HG02852 (cell line): Measurements from ENCODE around the gene MEGF6.
"Not testable (repeated sequence)": the region's sequence is repeated elsewhere in the genome, so short reads cannot be mapped to it uniquely, and the experiment has no call there.

Source experiments
- ATAC-seq: cut with Tn5 transposase; IDR thresholded peaks from one replicate; pipeline ENCODE4 v1.9.1; 2021; ENCODE audit warnings: mild to moderate bottlenecking, moderate library complexity; ENCODE audit not compliant: unreplicated experiment

The MEGF6 gene

DNA sequence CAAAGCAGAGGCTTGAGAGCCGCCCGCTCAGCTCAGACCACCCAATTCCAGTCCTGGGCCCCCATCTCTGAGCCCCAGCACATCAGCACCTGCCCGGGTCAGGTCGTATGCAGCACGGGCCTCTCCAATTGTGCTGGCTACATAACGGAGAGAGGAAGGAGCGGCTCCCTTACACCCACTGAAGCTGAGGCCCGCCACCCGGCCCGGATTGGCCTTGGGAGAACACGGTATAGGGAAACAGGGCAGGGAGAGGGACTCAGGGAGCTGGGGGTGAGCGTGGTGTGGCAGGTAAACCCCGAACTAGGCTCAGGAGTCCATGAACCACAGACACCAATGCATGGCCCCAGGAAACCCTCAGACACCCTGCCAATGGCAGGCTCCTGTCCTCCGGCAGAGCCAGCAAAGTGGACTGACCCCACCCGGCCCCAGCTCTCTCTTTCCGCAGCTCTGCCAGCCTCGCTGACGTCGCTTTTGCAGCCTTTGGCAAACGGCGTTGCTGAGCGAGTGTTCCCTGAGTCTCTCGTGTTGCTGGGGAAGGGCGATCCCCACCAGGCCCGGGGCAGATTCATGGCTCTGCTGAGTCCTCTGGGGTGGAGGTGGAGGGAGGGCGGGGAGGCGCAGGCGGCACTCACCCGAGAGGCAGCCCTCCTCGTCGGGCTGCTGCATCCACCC, 16.5 kb downstream of the MEGF6 start:
- ATAC-seq = no peak

DNA sequence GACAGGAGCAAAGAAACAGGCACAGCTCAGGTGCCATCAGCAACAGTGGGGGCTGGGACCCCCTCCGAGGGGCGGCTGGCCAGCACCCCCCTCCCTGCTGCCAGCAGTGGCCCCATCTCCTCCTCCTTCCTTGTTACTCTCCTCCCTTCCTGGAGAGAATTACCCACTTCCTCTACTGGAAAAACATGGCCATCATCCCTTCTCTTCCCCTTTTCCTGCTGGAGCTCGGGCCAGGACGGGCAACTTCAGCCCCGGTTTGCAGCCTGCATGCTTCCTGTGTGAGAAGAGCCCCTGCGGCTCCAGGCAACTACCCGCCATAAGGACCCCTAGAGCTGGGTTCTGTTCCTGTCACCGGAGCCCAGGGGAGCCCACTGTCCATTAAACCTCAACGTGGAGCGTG, 17.6 kb downstream of the MEGF6 start:
- no peak for ATAC-seq

DNA sequence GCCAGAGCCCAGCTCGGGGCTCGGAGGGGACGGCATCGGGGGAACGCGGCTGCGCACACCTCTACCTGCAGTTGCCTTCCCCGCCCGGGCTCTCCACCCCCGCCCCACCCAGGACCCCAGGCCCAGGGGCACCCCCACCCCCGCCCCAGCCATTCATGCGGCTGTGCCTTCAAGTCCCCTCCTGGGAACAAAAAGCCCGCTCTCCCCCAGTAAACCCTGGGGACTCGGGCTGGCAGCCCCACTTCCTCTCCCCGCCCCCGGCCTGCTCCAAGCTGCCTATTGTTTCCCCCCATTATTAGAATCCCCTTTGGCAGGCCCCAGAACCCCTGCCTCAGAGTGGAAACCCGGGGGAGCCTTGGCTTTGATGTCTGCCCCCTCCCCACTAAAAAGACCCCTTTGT, 18.0 kb downstream of the MEGF6 start:
- ATAC-seq = no peak

DNA sequence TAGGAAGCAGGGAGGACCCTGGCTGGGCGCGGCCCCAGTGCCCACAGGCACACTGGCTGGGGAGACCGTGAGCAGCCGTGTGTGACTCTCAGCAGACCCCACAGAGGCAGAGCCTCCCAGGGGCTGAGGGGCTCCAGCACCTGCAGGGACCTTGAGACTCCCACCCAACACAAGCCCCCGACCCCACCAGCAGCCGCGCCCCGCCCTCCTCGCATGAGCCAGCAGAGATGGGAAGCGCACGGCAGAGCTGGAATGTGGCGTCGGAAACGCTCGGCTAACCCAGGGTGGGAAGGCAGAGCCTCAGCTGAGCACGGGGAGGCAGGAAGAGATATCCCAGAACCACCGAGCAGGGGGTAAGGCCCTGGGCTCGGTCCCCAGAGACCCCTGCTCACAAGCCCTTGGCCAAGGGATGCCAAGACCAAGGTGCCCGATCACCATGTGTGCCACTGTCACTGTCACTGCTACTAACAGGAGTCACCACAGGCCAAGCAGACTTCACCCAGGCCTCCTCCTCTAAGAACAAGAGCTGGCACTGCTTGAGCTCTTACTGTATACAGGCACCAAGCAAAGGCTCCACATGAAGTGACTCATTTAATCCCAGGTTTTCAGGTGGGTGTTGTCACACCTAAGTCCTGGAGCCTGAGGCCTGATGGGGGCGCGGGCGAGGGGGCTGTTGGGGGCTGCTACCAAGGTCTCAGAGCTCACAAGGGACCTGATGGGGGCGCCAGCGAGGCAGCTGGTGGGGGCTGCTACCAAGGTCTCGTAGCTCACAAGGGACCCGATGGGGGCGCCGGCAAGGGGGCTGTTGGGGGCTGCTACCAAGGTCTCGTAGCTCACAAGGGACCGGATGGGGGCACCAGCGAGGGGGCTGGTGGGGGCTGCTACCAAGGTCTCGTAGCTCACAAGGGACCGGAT, 20.1 kb downstream of the MEGF6 start:
- ATAC-seq = no peak

DNA sequence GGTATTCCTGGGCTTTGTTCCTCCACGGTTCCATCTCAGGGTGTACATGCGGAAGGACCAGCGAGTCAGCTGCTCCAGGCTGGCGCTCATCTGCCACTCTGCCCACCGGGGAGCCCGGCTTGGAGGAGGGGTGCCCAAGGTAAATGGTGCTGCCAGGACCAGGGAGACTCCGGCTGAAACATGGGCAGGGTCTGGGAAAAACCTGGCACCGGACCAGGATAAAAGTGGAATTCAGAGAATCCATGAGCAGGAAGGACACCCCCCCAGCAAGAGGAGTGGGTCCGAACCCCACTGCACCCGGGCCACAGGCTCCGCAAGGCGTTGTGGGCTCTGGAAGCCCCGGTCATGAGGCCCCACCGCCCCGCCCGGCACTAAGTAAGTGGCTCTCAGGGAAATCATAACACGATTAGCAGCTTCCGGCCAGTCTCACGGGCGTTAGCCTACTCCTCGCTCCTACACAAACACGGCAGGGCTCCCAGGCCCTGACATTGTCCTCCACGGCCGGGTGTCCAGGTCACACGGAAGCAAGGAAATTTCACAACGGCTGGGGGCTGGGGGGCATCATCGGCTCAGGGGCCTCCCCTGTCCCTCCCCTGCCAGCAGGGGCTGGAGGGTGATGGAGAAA, 21.1 kb downstream of the MEGF6 start:
- no peak for ATAC-seq

DNA sequence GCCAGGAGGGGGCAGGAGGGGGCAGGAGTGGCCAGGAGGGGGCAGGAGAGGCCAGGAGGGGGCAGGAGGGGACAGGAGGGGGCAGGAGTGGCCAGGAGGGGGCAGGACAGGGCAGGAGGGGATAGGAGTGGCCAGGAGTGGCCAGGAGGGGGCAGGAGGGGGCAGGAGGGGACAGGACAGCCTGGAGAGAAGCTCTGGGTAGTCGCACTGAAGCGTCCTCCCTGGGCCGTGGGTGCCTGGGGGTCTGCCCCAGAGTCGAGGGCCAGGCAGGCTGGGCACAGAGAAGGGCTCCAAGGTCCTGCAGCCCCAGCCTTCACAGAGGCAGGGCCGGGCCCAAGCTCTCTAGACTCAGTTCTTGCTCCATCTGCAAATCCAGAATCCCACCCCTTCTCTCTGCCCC, 22.9 kb downstream of the MEGF6 start:
- ATAC-seq = no peak

DNA sequence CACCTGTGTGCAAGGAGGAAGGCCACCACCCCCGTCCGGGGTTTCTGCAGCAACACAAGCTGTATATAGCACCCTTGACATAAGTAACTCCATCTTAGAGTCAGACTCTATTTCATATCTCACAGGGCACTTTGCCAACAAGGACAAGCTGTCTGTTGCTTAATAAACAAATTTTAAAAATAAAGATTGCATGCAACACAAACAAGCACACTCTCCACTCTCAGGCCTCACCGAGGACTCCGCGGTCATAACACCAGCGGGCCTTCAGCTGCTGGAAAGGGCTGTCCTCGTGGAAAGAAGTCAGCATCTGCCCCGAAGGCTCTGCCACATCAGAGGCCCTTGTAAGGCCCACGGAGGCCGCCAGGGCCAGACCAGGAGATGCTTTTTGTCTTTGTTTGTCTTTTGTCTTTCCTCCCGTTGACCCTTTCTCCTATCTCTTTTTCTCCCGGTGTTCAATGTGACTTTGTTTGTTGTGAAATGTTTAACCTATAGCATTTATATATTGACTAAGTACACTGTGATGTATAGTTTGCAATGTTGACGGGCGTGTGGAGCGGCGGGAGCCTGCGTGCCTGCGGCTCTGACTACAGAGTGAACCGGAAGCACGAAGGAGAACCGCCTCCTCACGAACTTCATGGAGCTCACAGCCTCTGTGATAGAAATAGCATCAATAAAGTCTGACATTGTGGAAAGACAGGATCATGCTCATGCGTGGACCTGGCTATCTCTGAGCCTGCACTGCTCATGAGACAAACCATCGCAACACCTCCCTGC, 24.1 kb downstream of the MEGF6 start:
- no peak for ATAC-seq

DNA sequence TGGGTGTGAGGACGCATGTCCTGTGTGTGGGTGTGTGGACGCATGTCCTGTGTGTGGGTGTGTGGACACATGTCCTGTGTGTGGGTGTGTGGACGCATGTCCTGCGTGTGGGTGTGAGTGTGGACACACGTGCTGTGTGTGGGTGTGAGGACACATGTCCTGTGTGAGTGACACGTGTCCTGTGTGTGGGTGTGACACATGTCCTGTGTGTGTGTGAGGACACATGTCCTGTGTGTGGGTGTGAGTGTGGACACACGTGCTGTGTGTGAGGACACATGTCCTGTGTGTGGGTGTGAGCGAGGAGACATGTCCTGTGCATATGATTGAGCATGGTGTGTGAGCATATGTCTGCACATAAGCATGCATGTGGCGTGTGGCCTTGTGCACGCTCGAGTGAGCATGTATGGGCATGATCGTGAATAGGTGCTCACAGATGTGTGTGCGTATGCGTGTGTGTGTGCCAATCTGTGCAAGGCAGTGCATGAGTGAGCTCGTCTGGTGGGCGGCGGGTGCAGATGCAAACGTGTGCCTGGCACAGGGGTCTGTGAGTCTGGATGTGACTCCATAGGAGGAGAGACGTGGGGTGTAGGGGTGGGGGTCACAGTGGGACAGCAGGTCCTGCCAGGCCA, 25.3 kb downstream of the MEGF6 start:
- ATAC-seq = no peak

DNA sequence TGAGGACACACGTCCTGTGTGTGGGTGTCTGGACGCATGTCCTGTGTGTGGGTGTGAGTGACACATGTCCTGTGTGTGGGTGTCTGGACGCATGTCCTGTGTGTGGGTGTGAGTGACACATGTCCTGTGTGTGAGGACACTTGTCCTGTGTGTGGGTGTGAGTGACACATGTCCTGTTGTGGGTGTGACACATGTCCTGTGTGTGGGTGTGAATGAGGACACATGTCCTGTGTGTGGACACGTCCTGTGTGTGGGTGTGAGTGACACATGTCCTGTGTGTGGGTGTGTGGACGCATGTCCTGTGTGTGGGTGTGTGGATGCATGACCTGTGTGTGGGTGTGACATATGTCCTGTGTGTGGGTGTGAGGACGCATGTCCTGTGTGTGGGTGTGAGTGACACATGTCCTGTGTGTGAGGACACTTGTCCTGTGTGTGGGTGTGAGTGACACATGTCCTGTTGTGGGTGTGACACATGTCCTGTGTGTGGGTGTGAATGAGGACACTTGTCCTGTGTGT, 25.9 kb downstream of the MEGF6 start:
- ATAC-seq = not testable (repeated sequence)

DNA sequence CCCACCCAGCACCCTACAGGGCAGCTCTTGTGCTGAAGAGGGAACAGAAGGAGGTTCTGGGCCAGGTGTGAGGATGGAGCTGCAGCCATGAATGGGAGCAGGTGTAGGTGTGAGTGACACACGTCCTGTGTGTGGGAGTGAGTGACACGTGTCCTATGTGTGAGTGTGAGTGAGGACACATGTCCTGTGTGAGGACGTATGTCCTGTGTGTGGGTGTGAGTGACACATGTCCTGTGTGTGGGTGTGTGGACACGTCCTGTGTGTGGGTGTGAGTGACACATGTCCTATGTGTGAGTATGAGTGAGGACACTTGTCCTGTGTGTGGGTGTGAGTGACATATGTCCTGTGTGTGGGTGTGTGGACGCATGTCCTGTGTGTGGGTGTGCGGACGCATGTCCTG, 26.4 kb downstream of the MEGF6 start:
- ATAC-seq = no peak

DNA sequence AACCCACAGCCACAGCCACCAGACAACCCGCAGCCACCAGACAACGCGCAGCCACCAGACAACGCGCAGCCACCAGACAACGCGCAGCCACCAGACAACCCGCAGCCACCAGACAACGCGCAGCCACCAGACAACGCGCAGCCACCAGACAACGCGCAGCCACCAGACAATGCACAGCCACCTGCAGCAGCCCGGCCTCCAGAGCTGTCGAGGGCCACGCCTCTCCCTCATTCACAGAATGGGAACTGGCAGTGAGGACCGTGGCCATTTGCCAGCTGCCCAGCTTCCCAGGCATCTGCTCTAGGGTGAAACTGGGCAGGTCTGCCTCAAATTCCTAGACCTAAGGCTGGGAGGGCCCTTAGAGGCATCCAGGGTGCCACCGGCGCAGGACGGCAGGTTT, 27.6 kb downstream of the MEGF6 start:
- not testable (repeated sequence) for ATAC-seq

DNA sequence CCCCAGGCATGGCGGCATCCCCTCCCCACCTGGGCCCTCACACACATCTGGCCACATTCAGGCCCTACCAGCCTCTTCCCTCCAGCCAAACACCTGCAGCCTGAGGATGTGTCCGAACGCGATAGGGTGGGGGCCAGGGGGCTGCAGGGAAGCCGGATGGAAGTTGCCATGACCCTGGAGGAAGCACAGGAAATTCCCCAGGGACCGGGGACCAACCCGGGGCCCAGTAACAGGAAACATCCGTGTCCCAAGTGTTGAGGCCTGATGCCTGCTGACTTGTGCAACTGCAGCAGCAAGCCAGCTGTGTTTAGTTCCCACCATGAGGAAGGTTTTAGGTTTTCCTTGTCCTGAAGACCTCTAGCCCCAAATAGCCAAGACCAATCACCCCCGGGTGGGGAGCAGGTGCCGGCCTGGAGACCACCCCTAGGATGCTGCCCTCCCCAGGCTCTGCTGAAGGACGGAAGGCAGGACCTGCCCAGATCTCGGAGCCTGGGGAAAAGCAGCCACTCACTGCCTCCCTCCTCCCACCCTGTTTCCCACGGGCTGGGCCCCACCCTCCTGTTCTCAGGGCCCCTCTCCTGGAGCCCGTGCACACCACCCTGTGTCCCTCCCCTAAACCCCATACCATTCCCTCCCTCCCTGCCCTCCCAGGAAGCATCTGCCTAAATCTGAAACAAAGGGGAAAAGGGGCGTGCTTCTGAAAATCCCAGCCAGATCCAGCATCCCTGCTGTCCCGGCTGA, 29.8 kb downstream of the MEGF6 start:
- ATAC-seq = no peak

DNA sequence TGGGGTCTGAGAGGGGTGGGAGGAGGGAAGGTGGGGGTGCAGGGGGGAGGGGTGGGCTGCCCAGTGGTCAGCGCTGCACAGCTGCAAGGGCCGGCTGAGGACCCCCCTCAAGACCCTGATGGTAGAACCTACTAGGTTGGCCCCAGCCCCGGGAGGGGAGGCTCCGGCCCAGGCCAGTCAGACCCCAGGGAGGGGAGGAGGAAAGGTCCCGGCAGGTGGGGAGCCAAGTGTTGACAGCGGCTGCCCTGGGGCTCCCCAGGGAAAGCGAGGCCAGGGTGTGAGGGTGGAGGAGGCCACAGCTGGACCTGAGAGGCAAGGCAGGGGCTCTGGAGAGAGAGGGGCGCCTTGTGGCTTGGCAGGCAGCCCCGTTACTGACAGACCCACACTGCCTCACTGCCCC, 31.1 kb downstream of the MEGF6 start:
- no peak for ATAC-seq

DNA sequence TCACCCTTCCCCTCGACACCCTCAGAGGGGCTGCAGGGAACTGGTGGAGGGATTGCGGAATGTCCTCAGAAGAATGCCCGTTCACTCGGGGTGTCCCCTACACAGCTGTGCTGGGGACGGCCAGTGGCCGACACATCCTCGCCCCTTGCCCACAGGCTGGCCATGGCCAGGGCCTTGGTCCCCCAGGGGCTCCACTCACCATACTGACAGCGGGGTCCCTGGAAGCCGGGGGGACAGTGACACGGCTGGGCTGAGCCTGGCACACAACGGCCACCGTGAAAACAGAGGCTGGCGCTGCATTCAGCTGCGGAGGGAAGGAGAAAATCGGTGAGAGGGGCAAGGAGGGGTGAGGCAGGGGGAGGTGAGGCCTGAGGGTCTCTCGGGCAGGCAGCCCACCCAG, 31.7 kb downstream of the MEGF6 start:
- ATAC-seq = no peak

DNA sequence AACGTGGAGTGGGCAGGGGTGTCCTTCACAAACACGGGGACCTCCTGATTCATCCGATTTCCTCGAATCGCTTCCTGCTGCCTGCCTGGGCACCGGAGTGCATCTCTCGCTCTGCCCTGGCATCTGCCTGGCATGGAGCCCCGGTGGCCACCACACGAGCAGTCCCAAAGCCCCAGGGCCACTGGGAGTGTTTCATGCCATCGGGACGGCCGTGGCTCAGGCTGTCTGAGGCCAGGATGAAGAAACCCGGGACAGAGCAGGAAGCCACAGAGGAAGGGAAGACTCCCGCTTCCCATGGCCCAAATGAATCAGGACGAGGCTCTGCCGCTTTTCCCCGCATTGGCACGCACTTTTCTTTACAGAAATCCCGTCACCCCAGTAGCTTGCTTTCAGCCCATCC, 32.4 kb downstream of the MEGF6 start:
- ATAC-seq = no peak

DNA sequence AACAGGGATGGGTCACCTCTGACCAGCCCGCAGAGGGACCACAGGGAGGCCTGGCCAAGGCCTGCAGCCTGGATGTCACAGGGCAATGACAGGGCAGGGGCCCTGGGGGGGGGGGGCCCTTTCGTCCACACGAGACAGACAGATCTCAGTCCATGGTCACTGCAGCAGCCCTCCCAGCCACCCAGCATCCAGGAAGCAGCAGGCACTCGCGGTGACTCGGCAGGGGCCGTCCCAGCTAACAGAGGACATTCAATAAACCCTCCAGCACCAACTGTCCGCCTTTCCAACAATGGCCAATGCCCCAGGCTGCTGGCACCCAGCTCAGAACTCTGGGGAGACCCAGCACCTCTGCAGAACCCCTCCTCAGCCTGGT, 32.9 kb downstream of the MEGF6 start:
- ATAC-seq = no peak

DNA sequence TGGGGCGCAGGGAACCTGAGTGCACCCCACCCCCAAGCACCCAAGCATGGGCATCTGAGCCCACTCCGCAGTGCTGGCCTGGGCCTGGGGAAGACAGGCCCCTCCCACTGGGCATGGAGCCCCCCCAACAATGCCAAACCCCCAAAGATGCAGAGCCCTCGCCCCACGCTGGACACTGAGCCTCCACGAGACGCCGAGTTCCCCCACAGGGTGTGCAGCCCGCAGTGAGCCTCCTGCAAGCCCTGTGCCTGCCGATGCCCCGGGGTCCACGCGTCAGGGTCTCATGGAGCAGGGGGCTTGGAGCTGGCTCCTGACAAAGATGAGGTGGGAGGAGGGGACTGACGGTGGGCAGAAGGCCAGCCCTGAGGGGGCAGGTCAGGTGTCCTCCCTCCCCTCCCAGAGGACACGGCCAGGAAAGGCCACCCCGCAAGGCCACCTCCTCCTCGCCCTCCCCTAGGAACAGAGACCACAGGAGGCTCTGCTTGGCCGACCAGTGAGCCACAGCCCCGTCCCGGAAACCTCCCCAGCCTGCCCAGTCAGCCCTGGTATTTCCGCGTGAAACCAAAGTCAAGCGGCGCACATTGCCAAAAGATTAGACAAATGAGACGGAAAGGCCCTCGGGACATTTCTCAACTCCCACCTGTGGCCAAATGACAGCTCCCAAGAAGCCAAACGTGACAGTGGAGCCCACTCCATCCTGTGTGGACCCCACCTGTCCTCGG, 33.4 kb downstream of the MEGF6 start:
- ATAC-seq = no peak

DNA sequence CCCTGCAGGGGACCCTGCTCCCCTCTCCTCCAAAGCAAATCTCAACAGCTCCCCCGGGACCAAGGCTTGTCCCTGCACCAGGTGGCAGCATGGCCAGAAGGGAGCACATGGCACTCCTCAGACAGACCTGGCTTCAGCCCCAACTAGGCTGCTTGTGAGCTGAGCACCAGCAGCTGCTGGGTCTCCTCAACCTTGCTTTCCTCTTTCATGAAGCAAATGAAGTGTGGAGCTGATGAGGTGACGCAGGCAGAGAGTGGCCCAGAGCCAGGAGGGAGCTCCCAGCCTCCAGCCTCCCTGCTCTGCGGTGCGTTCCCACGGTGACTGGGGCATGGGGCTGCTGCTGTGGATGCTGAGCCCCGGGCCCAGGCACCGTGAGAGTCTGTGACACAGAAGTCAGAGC, 34.0 kb downstream of the MEGF6 start:
- no peak for ATAC-seq

DNA sequence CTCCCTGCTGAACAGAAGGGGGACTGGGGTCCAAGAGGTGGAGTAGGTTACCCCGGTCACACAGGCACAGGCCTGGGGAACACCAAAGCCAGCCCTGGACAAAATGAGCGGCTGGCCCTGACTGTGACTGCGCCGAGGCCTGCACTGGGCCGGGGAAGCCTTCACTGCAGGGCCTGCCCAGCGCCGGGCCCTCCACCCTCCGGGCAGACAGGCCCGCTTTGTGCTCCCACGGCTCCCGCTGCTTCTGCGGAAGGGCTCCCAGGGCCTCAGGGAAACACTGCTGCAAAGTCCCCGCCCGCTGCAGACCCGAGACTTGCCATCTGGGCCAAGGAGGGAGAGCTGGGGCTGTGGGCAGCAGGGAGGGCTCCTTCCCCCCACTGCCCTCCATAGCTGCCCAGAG, 35.3 kb downstream of the MEGF6 start:
- no peak for ATAC-seq
